ENCODE data around the gene CABP2.
"Not testable (repeated sequence)": the region's sequence is repeated elsewhere in the genome, so short reads cannot be mapped to it uniquely, and the experiment has no call there.

CABP2 gene

GRCh38 chr11:67538823-67539505, 15.7 kb upstream of the CABP2 start:
- DNase-seq (ENCODE audit: low spot score), result no peak

- no peak for DNase-seq (ENCODE audit: low spot score)
These were observed 15.1 kb upstream of the CABP2 start for GRCh38 chr11:67538306-67538705.

GRCh38 chr11:67535561-67535960, 12.3 kb upstream of the CABP2 start:
- DNase-seq (ENCODE audit: low spot score), result no peak

GRCh38 chr11:67534070-67534679, 10.9 kb upstream of the CABP2 start:
- no peak for DNase-seq (ENCODE audit: low spot score)

GRCh38 chr11:67532889-67533288, 9.6 kb upstream of the CABP2 start:
- DNase-seq (ENCODE audit: low spot score), result no peak

- DNase-seq (ENCODE audit: low spot score), result no peak
These were observed 7.0 kb upstream of the CABP2 start for GRCh38 chr11:67530282-67530592.

GRCh38 chr11:67528376-67528775, 5.1 kb upstream of the CABP2 start:
- no peak for DNase-seq (ENCODE audit: low spot score)

- DNase-seq (ENCODE audit: low spot score), result no peak
These were observed 2.2 kb upstream of the CABP2 start for GRCh38 chr11:67525275-67525976.

GRCh38 chr11:67524480-67524808, 1.2 kb upstream of the CABP2 start:
- DNase-seq (ENCODE audit: low spot score), result no peak

- DNase-seq (ENCODE audit: low spot score), result no peak
These were observed 572 bp upstream of the CABP2 start for GRCh38 chr11:67523556-67524479.

GRCh38 chr11:67522338-67522737, 908 bp downstream of the CABP2 start:
- DNase-seq (ENCODE audit: low spot score), result no peak

- DNase-seq (ENCODE audit: low spot score), result no peak
These were observed 1.3 kb downstream of the CABP2 start for GRCh38 chr11:67521924-67522323.

GRCh38 chr11:67520856-67521824, 2.1 kb downstream of the CABP2 start:
- DNase-seq (ENCODE audit: low spot score), result no peak

GRCh38 chr11:67519726-67520125, 3.5 kb downstream of the CABP2 start:
- no peak for DNase-seq (ENCODE audit: low spot score)

- DNase-seq (ENCODE audit: low spot score), result no peak
These were observed 5.3 kb downstream of the CABP2 start for GRCh38 chr11:67517784-67518552.

- DNase-seq (ENCODE audit: low spot score), result no peak
These were observed 6.4 kb downstream of the CABP2 start for GRCh38 chr11:67516806-67517205.

GRCh38 chr11:67514116-67514515, 9.1 kb downstream of the CABP2 start:
- no peak for DNase-seq (ENCODE audit: low spot score)

- not testable (repeated sequence) for DNase-seq (ENCODE audit: low spot score)
These were observed 11.7 kb downstream of the CABP2 start for GRCh38 chr11:67511558-67511957.

- no peak for DNase-seq (ENCODE audit: low spot score)
These were observed 13.3 kb downstream of the CABP2 start for GRCh38 chr11:67510023-67510345.

- DNase-seq (ENCODE audit: low spot score), result peak; percentile 99
These were observed 14.6 kb downstream of the CABP2 start for GRCh38 chr11:67508486-67509121.

All from CD4-positive, alpha-beta T cell treated with Interleukin-2 at 100 ng/mL for 4 hours (primary cell).